Lung (tissue), 12 donors: Measurements from ENCODE around the gene RPS6KA2. TPM values are rescaled to one million over a fixed set of nuclear protein-coding genes. Genes with fewer than 3 reads are reported as not detected.
A peak's percentile ranks its signal among the peaks of the same experiment; 100 is the strongest.

ENCODE experiments used
- ATAC-seq: fragments of 200-7000 bp; cut with Tn5 transposase; one replicate; pipeline ENCODE4 v1.9.1; 2020; ENCODE audit warnings: moderate number of reproducible peaks; ENCODE audit not compliant: insufficient read depth, low FRiP score
- DNase-seq, 3 donors: peaks; one replicate each; pipeline ENCODE4 v3.0.0-alpha.2; 2013 to 2017
- H3K27ac ChIP-seq, 2 donors: one replicate each; pipeline ENCODE4 v1.5.1; 2013; ENCODE audit warnings: mild to moderate bottlenecking in 2 of 2, moderate library complexity in 2 of 2, control low read depth in 1 of 2, inconsistent platforms in 1 of 2, low read depth in 1 of 2, low read length in 1 of 2
- H3K27me3 ChIP-seq, 3 donors: one replicate each; pipeline ENCODE4 v1.5.1; 2013; ENCODE audit warnings: low read length in 2 of 3; ENCODE audit not compliant: control insufficient read depth in 3 of 3, insufficient read depth in 3 of 3
- H3K36me3 ChIP-seq, 4 donors: one replicate each; pipeline ENCODE4 v1.5.1; 2013; ENCODE audit warnings: low read length in 4 of 4, mild to moderate bottlenecking in 1 of 4, moderate library complexity in 1 of 4; ENCODE audit not compliant: control insufficient read depth in 4 of 4, insufficient read depth in 4 of 4
- H3K4me1 ChIP-seq, 5 donors: one replicate each; pipeline ENCODE4 v1.5.1; 2013; ENCODE audit warnings: low read length in 5 of 5, mild to moderate bottlenecking in 2 of 5, moderate library complexity in 1 of 5; ENCODE audit not compliant: control insufficient read depth in 5 of 5, insufficient read depth in 5 of 5
- H3K4me3 ChIP-seq: one replicate; pipeline ENCODE4 v1.5.1; 2013; ENCODE audit warnings: mild to moderate bottlenecking, control low read depth, moderate library complexity
- H3K9ac ChIP-seq, 2 donors: one replicate each; pipeline ENCODE4 v1.5.1; 2013; ENCODE audit warnings: low read length in 2 of 2, control low read depth in 1 of 2; ENCODE audit not compliant: insufficient read depth in 1 of 2
- H3K9me3 ChIP-seq, 4 donors: one replicate each; pipeline ENCODE4 v1.5.1; 2013; ENCODE audit warnings: low read length in 3 of 4, mild to moderate bottlenecking in 1 of 4, moderate library complexity in 1 of 4; ENCODE audit not compliant: control insufficient read depth in 4 of 4, insufficient read depth in 3 of 4
- WGBS, 2 donors: extraction: QIAGEN DNeasy Blood & Tissue Kit; methylation state at CpG; one replicate each; pipeline ENCODE4 v1.1.7; 2013; 5-methylcytosine and 5-hydroxymethylcytosine counted together
- polyA plus RNA-seq, 2 donors: library from polyadenylated mRNA; stranded (reverse); fragments of 200-250 nt; gene quantifications; one replicate each; pipeline ENCODE4 v1.2.1, GENCODE V29; 2013
- total RNA-seq, 2 donors: library from RNA; depleted of rRNA in 1 of 2; stranded (reverse); fragments of >200 nt in 1 of 2; gene quantifications; one replicate each; pipeline ENCODE4 v1.2.1, GENCODE V29; 2014 to 2021
- TF ChIP-seq, protein P1 (sequence below): IDR thresholded peaks from 2 replicates; pipeline ENCODE4 v1.5.1; 2012; ENCODE audit warnings: mild to moderate bottlenecking; ENCODE audit errors: control extremely low read depth, extremely low read depth
- donor health status: control.
- donor health status: control.
- donor health status: Bipolar disorder and iron deficiency.
- donor health status: healthy.
- donor health status: DM: yes; HTN: yes; CAD: no.

Gene RPS6KA2
- total and polyA plus RNA-seq, 4 donors: 61.9 to 185 (median 105) TPM

DNA sequence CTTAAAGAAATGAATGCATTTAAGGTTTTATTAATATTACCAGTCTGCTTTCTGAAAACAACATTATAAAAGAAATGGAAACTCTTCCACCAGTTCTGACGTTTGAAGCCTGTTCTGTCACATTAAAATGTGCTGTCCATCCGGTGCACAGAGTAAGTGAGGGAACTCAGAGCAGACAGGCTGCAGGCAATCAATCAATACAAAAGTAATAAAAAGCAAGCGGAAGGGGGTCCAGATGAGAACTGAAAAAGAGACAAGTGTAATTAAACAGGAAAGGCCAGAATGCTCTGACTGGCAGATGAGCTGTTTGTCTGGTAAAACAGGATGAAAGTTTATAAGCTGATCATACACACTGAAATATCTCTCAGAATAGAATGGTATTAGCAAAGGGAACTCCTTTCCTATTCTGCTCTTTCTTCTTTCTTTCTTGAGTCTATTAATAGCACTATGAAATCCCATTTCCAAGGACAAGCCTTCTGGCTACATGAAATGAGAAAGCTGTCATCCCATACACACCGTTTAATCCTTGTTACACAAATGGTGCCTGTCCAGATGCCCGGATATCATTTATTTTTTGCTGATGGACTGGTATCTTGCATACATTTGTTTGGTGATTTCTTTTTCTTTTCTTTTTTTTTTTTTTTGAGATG lies 134.8 kb downstream of the RPS6KA2 start:
- Histone ChIP-seq H3K27ac (no peak overlapping the region), H3K36me3 (peaks cover 0 to 35% (median 7%) of the 10 kb centered on the region in 4 donors), H3K27me3 (no peaks in the 10 kb centered on the region), H3K4me3 (no peak overlapping the region), H3K4me1 (peaks cover 0 to 11% (median 0%) of the 10 kb centered on the region in 5 donors), H3K9me3 (no peaks in the 10 kb centered on the region), H3K9ac (no peak overlapping the region)
- no peak for ATAC-seq
- WGBS, 2 donors: 72 to 80% methylated on average over 5 of the region's 5 CpGs
- TF ChIP-seq, protein P1, sequence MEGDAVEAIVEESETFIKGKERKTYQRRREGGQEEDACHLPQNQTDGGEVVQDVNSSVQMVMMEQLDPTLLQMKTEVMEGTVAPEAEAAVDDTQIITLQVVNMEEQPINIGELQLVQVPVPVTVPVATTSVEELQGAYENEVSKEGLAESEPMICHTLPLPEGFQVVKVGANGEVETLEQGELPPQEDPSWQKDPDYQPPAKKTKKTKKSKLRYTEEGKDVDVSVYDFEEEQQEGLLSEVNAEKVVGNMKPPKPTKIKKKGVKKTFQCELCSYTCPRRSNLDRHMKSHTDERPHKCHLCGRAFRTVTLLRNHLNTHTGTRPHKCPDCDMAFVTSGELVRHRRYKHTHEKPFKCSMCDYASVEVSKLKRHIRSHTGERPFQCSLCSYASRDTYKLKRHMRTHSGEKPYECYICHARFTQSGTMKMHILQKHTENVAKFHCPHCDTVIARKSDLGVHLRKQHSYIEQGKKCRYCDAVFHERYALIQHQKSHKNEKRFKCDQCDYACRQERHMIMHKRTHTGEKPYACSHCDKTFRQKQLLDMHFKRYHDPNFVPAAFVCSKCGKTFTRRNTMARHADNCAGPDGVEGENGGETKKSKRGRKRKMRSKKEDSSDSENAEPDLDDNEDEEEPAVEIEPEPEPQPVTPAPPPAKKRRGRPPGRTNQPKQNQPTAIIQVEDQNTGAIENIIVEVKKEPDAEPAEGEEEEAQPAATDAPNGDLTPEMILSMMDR: no peak
- no peak for DNase-seq

DNA sequence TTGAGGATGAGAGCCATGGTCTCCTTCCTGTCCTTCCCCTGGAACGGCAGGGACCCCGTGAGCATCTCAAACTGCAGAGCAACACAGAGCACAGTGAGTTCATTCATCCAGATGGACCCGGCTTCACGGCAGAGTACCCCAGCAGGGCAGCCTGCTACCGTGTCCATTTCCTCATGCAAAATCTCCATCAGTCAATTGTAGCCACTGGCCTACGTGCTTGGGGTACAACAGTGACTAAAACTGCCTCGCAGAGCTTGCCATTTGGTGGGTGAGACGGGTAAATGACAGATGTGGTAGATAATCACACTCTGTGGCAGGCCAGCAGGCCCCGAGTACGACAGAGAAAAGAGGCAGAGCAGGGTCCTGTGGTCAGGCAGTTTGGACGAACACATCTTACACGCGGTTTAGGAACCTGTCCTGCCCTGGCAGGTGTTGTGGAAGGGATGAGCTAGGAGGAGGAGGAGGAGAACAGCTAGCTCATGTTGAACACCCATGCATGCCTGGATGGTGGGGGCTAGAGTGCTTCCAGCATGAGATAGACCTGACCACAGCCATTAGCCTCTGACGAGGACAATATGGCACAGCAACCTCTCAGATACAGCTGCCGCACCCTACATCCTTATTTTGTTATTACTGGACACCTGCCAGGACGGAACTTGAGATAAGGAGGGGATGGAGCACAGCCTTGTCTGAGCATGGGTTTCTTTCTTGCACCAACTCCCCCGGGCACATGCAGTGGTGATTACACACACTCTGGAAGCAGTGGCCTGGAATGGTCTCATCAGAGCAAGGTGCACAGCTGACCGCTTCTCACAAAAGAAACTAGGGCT lies 136.2 kb downstream of the RPS6KA2 start:
- DNase-seq: peak in 2 of 3 donors; percentile 35 to 51
- Histone ChIP-seq H3K9ac (no peak overlapping the region), H3K4me3 (no peak overlapping the region), H3K27ac (peak overlapping the region in 1 of 2 donors; percentile 48), H3K9me3 (no peaks in the 10 kb centered on the region), H3K27me3 (no peaks in the 10 kb centered on the region), H3K4me1 (peaks cover 0 to 13% (median 0%) of the 10 kb centered on the region in 5 donors), H3K36me3 (peaks cover 0 to 43% (median 12%) of the 10 kb centered on the region in 4 donors)
- ATAC-seq: no peak
- 76 to 85% methylated on average over 18 of the region's 18 CpGs for WGBS, 2 donors
- TF ChIP-seq, protein P1: no peak

DNA sequence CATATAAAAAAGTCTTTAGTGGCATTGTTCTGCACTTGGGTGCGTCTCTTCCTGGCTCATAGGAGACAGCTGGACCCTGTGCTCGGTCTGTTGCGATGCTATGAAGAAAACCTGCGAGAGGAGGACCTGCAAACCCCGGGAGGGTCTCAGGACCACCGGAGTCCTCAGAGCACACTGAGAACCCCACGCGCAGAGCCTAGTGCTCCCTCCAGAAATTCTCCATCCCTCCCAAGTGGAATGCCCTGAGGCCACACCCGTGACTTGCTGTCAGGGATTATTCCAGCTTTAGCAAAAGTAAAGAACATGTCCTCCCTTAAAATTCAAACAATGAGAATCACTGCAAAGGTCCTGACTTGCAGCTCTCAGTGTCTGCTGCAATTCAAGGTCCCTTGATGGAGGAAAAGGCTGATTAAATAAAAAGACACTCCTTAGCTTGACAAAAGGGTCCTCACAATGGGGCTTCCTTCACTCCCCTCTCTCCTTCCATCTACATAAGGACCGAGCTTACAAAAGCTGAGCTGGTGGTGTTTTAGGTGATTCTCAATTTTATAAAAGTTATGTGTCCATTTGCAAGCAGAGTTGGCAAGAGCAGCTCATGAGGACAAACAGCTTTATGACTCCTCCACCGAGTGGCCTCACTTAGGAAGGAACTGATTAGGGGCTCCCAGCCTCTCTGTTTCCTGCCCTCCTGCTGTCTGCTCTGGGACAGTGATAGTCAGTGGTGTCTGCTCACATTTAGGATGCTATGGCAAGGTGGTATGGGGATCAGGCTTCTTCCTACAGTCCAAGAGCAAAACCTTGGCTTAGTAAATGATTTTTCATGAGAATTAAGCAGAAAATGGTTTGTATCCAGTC lies 137.5 kb downstream of the RPS6KA2 start:
- peaks cover 0 to 42% (median 12%) of the 10 kb centered on the region in 4 donors for H3K36me3 ChIP-seq
- peaks cover 0 to 14% (median 0%) of the 10 kb centered on the region in 5 donors for H3K4me1 ChIP-seq
- H3K4me3 ChIP-seq: no peak overlapping the region
- H3K27me3 ChIP-seq: no peaks in the 10 kb centered on the region
- H3K9ac ChIP-seq: no peak overlapping the region
- DNase-seq (peak in 1 of 3 donors; percentile 10), ATAC-seq (no peak)
- H3K27ac ChIP-seq: no peak overlapping the region
- WGBS, 2 donors: 86% methylated on average over 11 of the region's 11 CpGs
- TF ChIP-seq, protein P1: no peak
- H3K9me3 ChIP-seq: no peaks in the 10 kb centered on the region
